Measurements from ENCODE around the gene SPNS3. TPM values are rescaled to one million over a fixed set of nuclear protein-coding genes. Genes with fewer than 3 reads are reported as not detected.

The SPNS3 gene
- total and polyA plus RNA-seq, 2 donors (not counting 3 experiments of a cell fraction or from before 2014, with no cell fraction given): 0.18 to 0.66 TPM

GRCh38 chr17:4490637-4491061, 56.9 kb downstream of the SPNS3 start:
- DNase-seq (ENCODE audit: low read depth, low spot score) (no peak), FAIRE-seq (no peak)
- H3K27me3 ChIP-seq (ENCODE audit: control insufficient read depth in 2 of 2, insufficient read depth in 2 of 2, low read length in 2 of 2): no peaks in the 10 kb centered on the region
- ChIA-PET CTCF (interaction anchor here (0.6 to 1.6 kb wide), 4 partner anchors 8 to 77 kb away, joined by 3 to 5 read pairs (median 4); partner anchors contain the start of gene SPNS2), POLR2A (no interaction called here)
- H3K4me2 ChIP-seq (ENCODE audit: insufficient read depth, low read length): no peak overlapping the region
- no peak overlapping the region for H3K4me3 ChIP-seq (replicated peaks in 1 of 3; ENCODE audit: insufficient read depth in 1 of 3, low read depth in 1 of 3, low read length in 3 of 3)
- no peaks in the 10 kb centered on the region for H3K4me1 ChIP-seq (ENCODE audit: control insufficient read depth, extremely low read depth, insufficient read depth, low read length)
- no peak overlapping the region for H3K27ac ChIP-seq (ENCODE audit: insufficient read depth, low read depth, low read length)
- intact Hi-C loops (cut with micrococcal nuclease) (no loop called here), dilution Hi-C loops (cut with MboI; ENCODE audit: extremely low pct_ligation_motif_present, low sequenced_read_pairs) (no loop called here)
- H3K9ac ChIP-seq (replicated peaks; ENCODE audit: extremely low read depth, insufficient read depth, low read length): no peak overlapping the region
- H2AFZ ChIP-seq (ENCODE audit: low read depth, low read length): no peak overlapping the region
- TF ChIP-seq MYC (IDR thresholded peaks at IDR 0.05; ENCODE audit: low read depth, low read length) (no peak), JUN (IDR thresholded peaks at IDR 0.05; ENCODE audit: borderline replicate concordance, insufficient read depth, insufficient read length, low read depth) (no peak), MAX (IDR thresholded peaks at IDR 0.05; ENCODE audit: insufficient read depth, insufficient read length) (no peak), GATA2 (IDR thresholded peaks at IDR 0.05; ENCODE audit: insufficient read depth, insufficient read length, low read depth, low read length) (no peak), POLR2AphosphoS5 (IDR thresholded peaks at IDR 0.05; ENCODE audit: insufficient read depth, low read depth, low read length) (no peak), FOS (IDR thresholded peaks at IDR 0.05; ENCODE audit: borderline replicate concordance, insufficient read depth, low read length) (no peak), CTCF (IDR thresholded peaks at IDR 0.05; ENCODE audit: extremely low read depth in 1 of 2, insufficient read depth in 1 of 2, low read depth in 1 of 2, low read length in 2 of 2) (no peak), POLR2A (IDR thresholded peaks at IDR 0.05; ENCODE audit: low read depth, low read length) (no peak), EZH2 (IDR thresholded peaks at IDR 0.05; ENCODE audit: borderline replicate concordance, low read depth, low read length, severe bottlenecking) (no peak)
- no peaks in the 10 kb centered on the region for H3K9me1 ChIP-seq (replicated peaks; ENCODE audit: control insufficient read depth, extremely low read depth, insufficient read depth, low read length)
- no peaks in the 10 kb centered on the region for H3K79me2 ChIP-seq (ENCODE audit: control insufficient read depth, insufficient read depth, low read length)
- no peaks in the 10 kb centered on the region for H4K20me1 ChIP-seq (replicated peaks; ENCODE audit: control insufficient read depth, extremely low read depth, insufficient read depth, low read length)
- H3K9me3 ChIP-seq (replicated peaks; ENCODE audit: control insufficient read depth, insufficient read depth, low read length): no peaks in the 10 kb centered on the region
- no TSS peak for BruUV-seq (replicated peaks)
- H3K36me3 ChIP-seq (ENCODE audit: control insufficient read depth in 2 of 2, extremely low read depth in 1 of 2, insufficient read depth in 2 of 2, low read length in 2 of 2): peaks cover 0 to 1% of the 10 kb centered on the region in 2 experiments

Measured in endothelial cell of umbilical vein (primary cell).